HepG2 (cell line): ENCODE results near the gene C11orf54. TPM values are rescaled to one million over a fixed set of nuclear protein-coding genes. Genes with fewer than 3 reads are reported as not detected.

Source experiments
- ATAC-seq: fragments of 200-7000 bp; cut with Tn5 transposase; 3 replicates; pipeline ENCODE4 v1.9.1; 2020; ENCODE audit warnings: mild to moderate bottlenecking, moderate library complexity
- BruUV-seq: library from RNA; stranded (reverse); fragments of 400-500 nt; replicated peaks from 2 replicates; lab custom pipeline; 2021; lab: Mats Ljungman, UMichigan
- CTCF ChIA-PET: fragments of 300-600 bp; formaldehyde crosslinking; extraction: SDS; loops from one replicate; lab custom pipeline; 2021; ENCODE audit warnings: low total read pairs, inconsistent platforms, low intra/inter-chr PET ratio; lab: Yijun Ruan, JAX
- POLR2A ChIA-PET: fragments of 350-600 bp; sonication (Branson Sonifier 250); formaldehyde crosslinking; loops from one replicate; lab custom pipeline; 2020; ENCODE audit warnings: antibody characterized with exemption, inconsistent platforms; lab: Yijun Ruan, JAX
- DNase-seq: peaks from one replicate; pipeline ENCODE4 v3.0.0-alpha.2; 2015; ENCODE audit warnings: low spot score
- FAIRE-seq: peaks from 3 replicates; lab custom pipeline; 2011; peaks lifted over from hg19 to GRCh38; lab: Jason Lieb, UNC
- H2AFZ ChIP-seq: one replicate; pipeline ENCODE4 v1.6.1; 2011; ENCODE audit warnings: low read length, inconsistent platforms
- H3K27ac ChIP-seq: fragments of 300-600 bp; 3 replicates; pipeline ENCODE4 v1.8.0; 2011; ENCODE audit warnings: mixed run types, mild to moderate bottlenecking, mixed read lengths, low read length, inconsistent platforms; ENCODE audit not compliant: insufficient read depth; ENCODE audit errors: extremely low read length
- H3K27me3 ChIP-seq, 2 experiments: fragments of 200-600 bp in 1 of 2; 2 replicates in 1 of 2; 3 replicates in 1 of 2; pipeline versions ENCODE4 v1.6.0 to v1.8.0; 2011; ENCODE audit warnings: low read length in 2 of 2, mild to moderate bottlenecking in 2 of 2, moderate library complexity in 2 of 2, inconsistent platforms in 1 of 2; ENCODE audit not compliant: insufficient read depth in 2 of 2, control insufficient read depth in 1 of 2
- H3K36me3 ChIP-seq, 2 experiments: fragments of 200-600 bp in 1 of 2; replicated peaks in 1 of 2; 2 replicates in 1 of 2; 3 replicates in 1 of 2; pipeline versions ENCODE4 v1.5.1 to v1.8.0; 2011; ENCODE audit warnings: low read length in 2 of 2, inconsistent platforms in 1 of 2; ENCODE audit not compliant: insufficient read depth in 2 of 2, control insufficient read depth in 1 of 2
- H3K4me1 ChIP-seq: 2 replicates; pipeline ENCODE4 v1.5.1; 2012; ENCODE audit warnings: low read length, inconsistent platforms; ENCODE audit not compliant: insufficient read depth
- H3K4me2 ChIP-seq: 2 replicates; pipeline ENCODE4 v1.6.0; 2011; ENCODE audit warnings: low read depth, low read length, inconsistent platforms
- H3K4me3 ChIP-seq, 3 experiments: fragments of 200-600 bp in 1 of 3; sonication (generic), shearing (Covaris generic) in 1 of 3; replicated peaks in 1 of 3; 2 replicates each; pipeline ENCODE4 v1.5.1; 2011 to 2016; ENCODE audit warnings: low read length in 3 of 3, inconsistent platforms in 2 of 3, low read depth in 2 of 3, mild to moderate bottlenecking in 2 of 3, control low read depth in 1 of 3, mixed read lengths in 1 of 3; ENCODE audit not compliant: insufficient read depth in 1 of 3
- H3K79me2 ChIP-seq: one replicate; pipeline ENCODE4 v1.6.1; 2011; ENCODE audit warnings: low read length, inconsistent platforms; ENCODE audit not compliant: insufficient read depth
- H3K9ac ChIP-seq: 2 replicates; pipeline ENCODE4 v1.6.0; 2011; ENCODE audit warnings: mild to moderate bottlenecking, low read depth, low read length, inconsistent platforms; ENCODE audit not compliant: insufficient read depth
- H3K9me3 ChIP-seq: 2 replicates; pipeline ENCODE4 v1.5.1; 2012; ENCODE audit warnings: mild to moderate bottlenecking, low read length
- H4K20me1 ChIP-seq: 2 replicates; pipeline ENCODE4 v1.6.0; 2011; ENCODE audit warnings: inconsistent platforms, mild to moderate bottlenecking, low read length, moderate library complexity; ENCODE audit not compliant: insufficient read depth
- PATZ1 ChIP-seq: sonication (generic); formaldehyde crosslinking; IDR thresholded peaks from 2 replicates; pipeline ENCODE4 v1.4.0; 2020; ENCODE audit warnings: missing genetic modification reagents
- RBFOX2 ChIP-seq: fragments of 200-400 bp; formaldehyde crosslinking; IDR thresholded peaks from 2 replicates; pipeline ENCODE4 v1.6.1; 2017; ENCODE audit warnings: low read depth, mild to moderate bottlenecking, low read length
- RBM22 ChIP-seq: fragments of 200-400 bp; formaldehyde crosslinking; optimal IDR thresholded peaks from 2 replicates; pipeline ENCODE3; 2017; ENCODE audit warnings: mild to moderate bottlenecking, low read length, moderate library complexity
- RFXANK ChIP-seq: IDR thresholded peaks from 2 replicates; pipeline ENCODE4 v1.6.1; 2016
- ZNF841 ChIP-seq: sonication (generic); formaldehyde crosslinking; IDR thresholded peaks from 2 replicates; pipeline ENCODE4 v1.8.1; 2023; ENCODE audit warnings: missing genetic modification reagents, borderline replicate concordance
- WGBS: methylation state at CpG from one replicate; pipeline ENCODE4 v1.1.6; 2017; ENCODE audit warnings: low lambda C conversion rate; 5-methylcytosine and 5-hydroxymethylcytosine counted together
- in situ Hi-C: cut with HindIII; loops from 2 replicates; pipeline ENCODE4 v1.10.0; 2017; ENCODE audit warnings: low pct_unique_long_range_greater_than_20kb; ENCODE audit not compliant: extremely low pct_ligation_motif_present
- intact Hi-C: fragments of 100-400 bp; cut with micrococcal nuclease; formaldehyde crosslinking; loops from one replicate; pipeline ENCODE4 v1.10.0; 2022; ENCODE audit not compliant: unreplicated experiment
- polyA plus RNA-seq, 8 experiments: library from polyadenylated mRNA; depleted of rRNA in 3 of 8; stranded (reverse) in 7 of 8; unstranded in 1 of 8; fragments of >200 nt; fragmentation: Illumina TruSeq in 4 of 8; extraction: Trizol in 4 of 8; gene quantifications; 2 replicates each; pipeline versions ENCODE4 v1.2.1 to v1.2.3, GENCODE V29; 2011 to 2016; ENCODE audit warnings: low read depth in 4 of 8, missing spikeins in 1 of 8, mixed read lengths in 1 of 8; ENCODE audit not compliant: insufficient read depth in 1 of 8
- total RNA-seq, 5 experiments: library from RNA; depleted of rRNA; stranded (reverse); fragments of >200 nt; fragmentation: Illumina TruSeq; extraction: Trizol; gene quantifications; 2 replicates each; pipeline ENCODE4 v1.2.3, GENCODE V29; 2016; ENCODE audit warnings: low read depth in 1 of 5

The C11orf54 gene
- total and polyA plus RNA-seq, 2 of the 13 experiments (the other 11 are each of a cell fraction or from before 2014, with no cell fraction given) = 42.7 to 50.1 TPM

GRCh38 chr11:93730108-93731107, 11.1 kb upstream of the C11orf54 start:
- no peak overlapping the region for H3K4me2 ChIP-seq
- H3K9me3 ChIP-seq = no peaks in the 10 kb centered on the region
- peaks cover 6 to 52% of the 10 kb centered on the region in 2 experiments for H3K36me3 ChIP-seq
- in situ Hi-C loops = no loop called here
- TF ChIP-seq RFXANK (CRISPR knock-in tag) = no peak
- no peak for TF ChIP-seq PATZ1 (CRISPR knock-in tag)
- TF ChIP-seq RBFOX2 = peak; percentile 28; the same call in 1 of the 2 replicates
- peak; percentile 92 for TF ChIP-seq RBM22
- TF ChIP-seq ZNF841 (CRISPR knock-in tag) = no peak
- H3K27ac ChIP-seq = no peak overlapping the region
- ATAC-seq (no peak), FAIRE-seq (no peak), DNase-seq (no peak)
- H3K79me2 ChIP-seq = peaks cover 11% of the 10 kb centered on the region
- intact Hi-C loops = no loop called here
- no TSS peak for BruUV-seq
- ChIA-PET CTCF (no interaction called here), POLR2A (interaction anchor here (1.7 to 5.8 kb wide), 3 partner anchors 8 to 54 kb away, joined by 6 to 59 read pairs (median 6); partner anchors contain the start of genes C11orf54, MED17 and TAF1D)
- WGBS = 93% methylated on average over 5 of the region's 5 CpGs
- peaks cover 35% of the 10 kb centered on the region for H3K4me1 ChIP-seq
- no peak overlapping the region for H3K4me3 ChIP-seq
- H3K9ac ChIP-seq = no peak overlapping the region
- H3K27me3 ChIP-seq = no peaks in the 10 kb centered on the region
- H2AFZ ChIP-seq = no peak overlapping the region
- H4K20me1 ChIP-seq = peaks cover 51% of the 10 kb centered on the region
